ENCODE measurements around the gene ZBTB17.

- TF ChIP-seq CTCF (IDR thresholded peaks at IDR 0.05; ENCODE audit: low read depth, low read length, poor library complexity, severe bottlenecking) (no peak), EZH2phosphoT487 (IDR thresholded peaks at IDR 0.05; ENCODE audit: borderline replicate concordance, low read length) (no peak)
Observed at GRCh38 chr1:15950763-15951295, 25.1 kb downstream of the ZBTB17 start.

All from DOHH2 (cell line).